Mucosa of gallbladder (tissue), 1 donor: Measurements from ENCODE around the gene RETREG2. TPM values are rescaled to one million over a fixed set of nuclear protein-coding genes. Genes with fewer than 3 reads are reported as not detected.
"Not testable (repeated sequence)": the region's sequence is repeated elsewhere in the genome, so short reads cannot be mapped to it uniquely, and the experiment has no call there.

ENCODE experiments used
- DNase-seq: peaks from one replicate; pipeline ENCODE4 v3.0.0-alpha.2; 2020; ENCODE audit warnings: low spot score
- total RNA-seq: library from RNA; stranded (reverse); gene quantifications from one replicate; pipeline ENCODE4 v1.2.1, GENCODE V29; 2021
- donor health status: DM: no; HTN: no; CAD: no.

Gene RETREG2
- total RNA-seq, 1 donor from 2014 or later, result 116 TPM

DNA sequence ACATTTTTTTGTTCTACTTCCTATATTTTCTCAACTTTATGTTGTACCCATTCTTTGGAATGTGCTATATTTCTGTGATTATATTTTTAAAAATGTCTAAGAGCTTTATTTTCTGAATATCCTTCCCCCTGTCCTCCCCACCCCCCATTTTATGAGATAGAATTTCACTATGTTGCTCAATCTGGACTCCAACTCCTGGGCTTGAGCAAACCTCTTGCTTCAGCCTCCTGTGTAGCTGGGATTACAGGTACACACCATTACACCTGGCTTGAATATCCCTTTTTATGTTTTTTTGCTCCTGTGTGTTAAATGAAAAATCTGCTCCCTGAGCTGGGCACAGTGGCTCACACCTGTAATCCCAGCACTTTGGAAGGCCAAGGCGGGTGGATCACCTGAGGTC lies 19.3 kb downstream of the RETREG2 start:
- DNase-seq, result no peak

DNA sequence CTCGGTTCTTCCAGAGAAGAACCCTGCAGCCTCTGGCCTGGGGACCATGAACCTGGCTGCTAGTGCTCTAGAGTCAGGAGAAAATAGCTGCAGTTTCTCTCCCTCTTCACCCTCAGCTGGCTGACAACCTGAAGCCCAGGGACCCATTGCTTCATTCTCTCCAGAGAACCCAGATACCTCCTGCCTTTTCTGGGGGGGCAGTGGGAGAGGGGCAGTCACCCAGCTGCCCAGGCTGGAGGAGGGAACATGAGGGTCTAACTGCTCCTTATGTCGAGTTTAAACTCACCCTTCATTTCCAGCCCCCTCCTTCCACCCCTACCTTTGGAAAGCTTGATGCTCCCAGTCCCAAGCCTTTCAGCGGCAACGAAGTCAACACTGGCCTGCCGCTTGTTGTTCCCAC lies 20.9 kb downstream of the RETREG2 start:
- DNase-seq, result no peak

DNA sequence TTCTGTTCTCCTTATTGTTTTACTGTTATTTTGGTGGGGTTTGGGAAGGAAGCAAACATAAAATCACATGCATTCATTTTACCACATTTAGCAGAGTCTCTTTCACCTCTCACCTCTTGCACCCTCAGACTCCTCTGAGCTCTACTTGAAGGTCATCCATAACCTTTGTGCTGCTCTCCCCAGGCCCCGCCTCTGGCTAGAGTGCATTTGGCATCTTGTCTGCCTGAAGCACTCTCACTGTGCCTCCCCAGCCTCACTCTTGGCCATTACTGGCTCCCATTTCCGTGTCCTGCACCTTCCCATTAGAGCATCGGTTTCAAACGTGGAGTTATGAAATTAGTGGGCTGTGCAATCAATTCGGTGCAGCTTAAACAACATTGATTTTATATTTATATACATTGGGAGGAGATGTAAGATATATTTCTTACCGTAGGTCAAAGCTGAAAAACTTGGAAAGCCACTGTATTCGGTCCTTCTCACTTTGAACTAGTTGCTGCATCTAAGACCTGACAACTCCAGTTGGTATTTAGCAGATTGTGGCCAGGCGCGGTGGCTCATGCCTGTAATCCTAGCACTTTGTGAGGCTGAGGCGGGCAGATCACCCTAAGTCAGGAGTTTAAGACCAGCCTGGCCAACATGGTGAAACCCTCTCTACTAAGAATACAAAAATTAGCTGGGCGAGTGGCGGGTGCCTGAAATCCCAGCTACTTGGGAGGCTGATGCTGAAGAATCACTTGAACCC lies 21.6 kb downstream of the RETREG2 start:
- no peak for DNase-seq

- DNase-seq, result not testable (repeated sequence)
Measured at GRCh38 chr2:219200502-219201326, 22.6 kb downstream of the RETREG2 start.

DNA sequence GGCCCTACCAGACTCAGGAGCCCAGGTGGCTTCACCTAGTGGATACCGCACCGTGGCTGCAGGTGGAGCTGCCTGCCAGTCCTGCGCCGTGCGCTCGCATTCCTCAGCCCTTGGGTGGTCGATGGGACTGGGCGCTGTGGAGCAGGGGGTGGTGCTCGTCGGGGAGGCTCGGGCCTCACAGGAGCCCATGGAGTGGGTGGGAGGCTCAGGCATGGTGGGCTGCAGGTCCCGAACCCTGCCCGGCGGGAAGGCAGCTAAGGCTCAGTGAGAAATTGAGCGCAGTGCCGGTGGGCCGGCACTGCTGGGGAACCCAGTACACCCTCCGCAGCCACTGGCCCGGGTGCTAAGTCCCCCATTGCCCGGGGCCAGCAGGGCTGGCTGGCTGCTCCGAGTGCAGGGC lies 23.3 kb downstream of the RETREG2 start:
- not testable (repeated sequence) for DNase-seq

GRCh38 chr2:219204425-219205164 lies 26.5 kb downstream of the RETREG2 start:
- no peak for DNase-seq

GRCh38 chr2:219205165-219205538 lies 27.1 kb downstream of the RETREG2 start:
- DNase-seq, result no peak

DNA sequence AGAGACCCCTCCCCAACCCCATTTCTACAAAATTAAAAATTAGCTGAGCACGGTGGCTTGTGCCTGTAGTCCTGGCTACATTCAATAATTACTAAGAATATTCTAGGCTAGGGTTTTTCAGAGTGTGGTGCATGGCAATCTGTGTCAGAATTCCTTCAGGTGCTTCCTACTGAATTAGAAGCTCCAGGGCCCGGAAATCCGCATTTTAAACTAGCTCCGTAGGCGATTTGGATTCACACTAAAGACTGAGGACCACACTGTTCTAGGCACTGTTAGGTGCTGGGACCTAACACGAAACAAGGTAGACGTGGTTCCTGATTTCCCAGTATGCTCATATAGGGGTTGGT lies 27.9 kb downstream of the RETREG2 start:
- no peak for DNase-seq

GRCh38 chr2:219206328-219207133 lies 28.5 kb downstream of the RETREG2 start, which contains the start of gene ZFAND2B:
Gene ZFAND2B (plus strand): TSS chr2:219206782. CDS start chr2:219206988, 206 bp downstream.
- DNase-seq, result peak; percentile 95

GRCh38 chr2:219207134-219207883 lies 29.2 kb downstream of the RETREG2 start:
- no peak for DNase-seq

GRCh38 chr2:219207884-219208740 lies 30.0 kb downstream of the RETREG2 start:
- DNase-seq, result no peak

DNA sequence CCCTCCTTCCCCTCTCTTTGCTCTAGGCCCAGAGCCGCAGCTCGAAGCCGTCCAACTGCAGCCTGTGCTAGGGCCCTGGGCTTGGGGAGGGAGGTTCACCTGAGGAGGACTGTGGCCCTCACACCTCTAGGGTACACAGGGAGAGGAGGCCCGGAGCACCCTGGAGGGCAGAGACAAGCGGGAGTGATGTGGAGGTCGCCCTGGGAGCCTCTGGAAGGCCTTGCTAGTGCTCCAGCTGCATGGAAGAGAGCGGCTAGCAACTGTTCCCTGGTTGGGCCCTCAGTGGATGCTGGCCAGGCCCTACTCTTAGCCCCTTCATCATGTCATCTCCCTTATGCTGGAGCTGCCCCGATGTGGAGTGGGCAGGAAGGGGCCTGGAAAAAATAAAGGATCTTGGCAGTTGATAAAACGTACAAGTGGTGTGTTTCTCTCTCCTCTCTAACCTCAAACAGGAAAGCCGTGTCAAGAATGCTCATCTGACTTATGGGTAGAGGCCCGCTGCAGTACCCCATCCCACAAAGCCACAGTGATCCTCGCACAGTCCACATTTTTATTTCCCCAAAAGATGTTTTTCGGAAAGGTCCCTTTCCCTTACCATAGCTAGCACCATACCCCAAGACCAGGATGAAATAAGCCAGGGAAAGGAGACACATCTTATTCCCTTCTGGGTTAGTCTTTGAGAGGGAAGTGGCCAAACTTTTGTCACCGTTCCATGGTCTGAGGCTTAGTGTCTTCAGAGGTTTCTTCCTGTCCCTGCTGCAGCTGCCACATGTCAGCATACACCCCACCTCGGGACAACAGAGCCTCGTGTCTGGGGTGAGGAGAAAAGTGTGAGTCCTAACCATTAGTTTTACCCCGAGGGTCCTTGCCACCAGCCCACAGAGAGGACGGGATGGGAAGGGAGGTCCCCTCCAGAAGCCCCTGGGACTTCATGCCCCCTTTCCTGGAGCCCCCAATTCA lies 31.4 kb downstream of the RETREG2 start:
- no peak for DNase-seq

- DNase-seq, result no peak
Measured at GRCh38 chr2:219210196-219210885, 32.3 kb downstream of the RETREG2 start.

DNA sequence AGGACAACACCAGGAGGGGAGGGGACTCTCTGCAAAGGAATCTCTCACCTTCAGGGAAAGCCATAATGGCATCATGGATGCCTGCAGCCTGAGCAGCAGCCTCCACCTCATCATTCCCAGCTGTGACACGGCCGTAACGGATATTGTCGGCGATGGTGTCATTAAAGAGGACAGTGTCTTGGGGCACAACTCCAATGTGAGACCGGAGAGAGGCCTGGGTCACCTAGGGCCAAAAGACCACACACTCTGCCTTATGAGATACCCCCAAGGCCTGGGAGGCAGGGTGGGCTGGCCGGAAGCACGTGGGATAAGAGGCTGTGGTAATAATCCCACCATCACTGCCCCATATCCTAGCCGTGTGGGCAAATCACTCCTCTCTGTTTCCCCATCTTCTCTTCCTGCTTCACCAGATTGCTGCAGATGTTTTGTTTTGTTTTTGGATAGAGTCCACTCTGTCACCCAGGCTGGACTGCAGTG lies 32.8 kb downstream of the RETREG2 start:
- no peak for DNase-seq

DNA sequence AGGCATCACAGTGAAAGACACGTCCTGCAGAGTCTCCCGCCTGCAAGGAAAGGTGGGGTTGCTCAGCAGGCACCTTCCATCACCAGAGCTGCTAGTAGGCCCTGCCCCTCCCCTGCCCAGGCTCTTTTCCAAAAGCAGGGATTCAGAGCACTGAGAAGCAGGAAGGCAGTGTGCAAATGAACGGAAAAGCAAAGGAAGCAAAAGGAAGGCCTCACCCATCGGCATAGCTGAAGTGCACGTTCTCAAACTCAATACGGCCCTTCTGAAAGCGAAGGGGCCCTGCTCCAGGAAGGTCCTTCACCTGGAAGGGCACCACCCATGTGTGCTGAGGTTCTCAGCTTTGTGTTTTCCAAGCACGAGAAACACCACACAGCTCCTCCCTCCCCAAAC lies 34.9 kb downstream of the RETREG2 start:
- DNase-seq, result no peak

- no peak for DNase-seq
Measured at GRCh38 chr2:219213486-219214071, 35.5 kb downstream of the RETREG2 start.

DNA sequence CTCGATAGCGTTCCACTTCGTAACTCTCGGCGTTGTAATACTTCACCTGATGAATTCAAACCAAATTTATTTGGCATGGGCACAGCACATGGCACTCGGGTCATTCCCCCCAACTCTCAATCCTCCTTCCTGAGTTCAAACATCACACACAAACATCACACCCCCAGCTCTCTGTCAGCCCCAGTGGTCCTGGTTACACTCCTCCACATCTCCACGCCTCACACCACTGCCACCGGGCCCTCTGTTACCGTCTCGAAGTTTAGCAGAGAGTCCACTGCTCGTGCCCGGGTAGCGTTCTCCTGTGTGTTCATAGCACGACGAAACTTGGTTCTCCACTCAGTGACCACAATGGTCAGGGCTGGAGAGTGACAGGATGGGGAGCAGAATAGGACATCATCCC lies 36.1 kb downstream of the RETREG2 start:
- DNase-seq, result no peak

GRCh38 chr2:219214786-219215185 lies 36.7 kb downstream of the RETREG2 start:
- no peak for DNase-seq
